ENCODE measurements around the gene NFATC2.

Gene NFATC2

DNA sequence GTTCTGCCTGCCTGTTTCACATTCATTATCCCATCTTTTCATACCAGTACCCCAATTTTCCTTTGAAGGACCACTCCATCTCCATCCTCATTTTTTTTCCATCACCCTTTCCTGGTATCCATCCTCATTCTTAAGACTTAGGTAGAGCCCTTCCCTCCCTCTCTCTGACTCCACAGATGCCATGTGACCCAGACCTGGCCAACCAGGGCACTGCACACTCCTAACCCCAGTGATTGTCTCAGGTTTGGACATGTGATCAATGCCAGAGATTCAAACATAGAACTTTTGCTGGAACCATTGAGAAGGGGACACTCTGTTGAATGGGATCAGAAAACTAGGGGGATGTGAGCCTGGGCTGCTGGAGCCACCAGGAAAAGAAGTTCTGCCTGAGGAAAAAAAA lies 39.1 kb upstream of the NFATC2 start:
- H3K36me3 ChIP-seq (replicated peaks) = no peaks in the 10 kb centered on the region
- no peak overlapping the region for H3K27ac ChIP-seq
- TF ChIP-seq, protein P1, sequence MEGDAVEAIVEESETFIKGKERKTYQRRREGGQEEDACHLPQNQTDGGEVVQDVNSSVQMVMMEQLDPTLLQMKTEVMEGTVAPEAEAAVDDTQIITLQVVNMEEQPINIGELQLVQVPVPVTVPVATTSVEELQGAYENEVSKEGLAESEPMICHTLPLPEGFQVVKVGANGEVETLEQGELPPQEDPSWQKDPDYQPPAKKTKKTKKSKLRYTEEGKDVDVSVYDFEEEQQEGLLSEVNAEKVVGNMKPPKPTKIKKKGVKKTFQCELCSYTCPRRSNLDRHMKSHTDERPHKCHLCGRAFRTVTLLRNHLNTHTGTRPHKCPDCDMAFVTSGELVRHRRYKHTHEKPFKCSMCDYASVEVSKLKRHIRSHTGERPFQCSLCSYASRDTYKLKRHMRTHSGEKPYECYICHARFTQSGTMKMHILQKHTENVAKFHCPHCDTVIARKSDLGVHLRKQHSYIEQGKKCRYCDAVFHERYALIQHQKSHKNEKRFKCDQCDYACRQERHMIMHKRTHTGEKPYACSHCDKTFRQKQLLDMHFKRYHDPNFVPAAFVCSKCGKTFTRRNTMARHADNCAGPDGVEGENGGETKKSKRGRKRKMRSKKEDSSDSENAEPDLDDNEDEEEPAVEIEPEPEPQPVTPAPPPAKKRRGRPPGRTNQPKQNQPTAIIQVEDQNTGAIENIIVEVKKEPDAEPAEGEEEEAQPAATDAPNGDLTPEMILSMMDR (IDR thresholded peaks at IDR 0.05; ENCODE audit: low read depth, low read length, missing control alignments) = no peak
- no peak for DNase-seq
- H3K27me3 ChIP-seq (replicated peaks) = no peaks in the 10 kb centered on the region
- no peak overlapping the region for H3K4me3 ChIP-seq (ENCODE audit: low read depth, low read length)
- in situ Hi-C loops (cut with HindIII; ENCODE audit: low pct_ligation_motif_present, low sequenced_read_pairs) = no loop called here

DNA sequence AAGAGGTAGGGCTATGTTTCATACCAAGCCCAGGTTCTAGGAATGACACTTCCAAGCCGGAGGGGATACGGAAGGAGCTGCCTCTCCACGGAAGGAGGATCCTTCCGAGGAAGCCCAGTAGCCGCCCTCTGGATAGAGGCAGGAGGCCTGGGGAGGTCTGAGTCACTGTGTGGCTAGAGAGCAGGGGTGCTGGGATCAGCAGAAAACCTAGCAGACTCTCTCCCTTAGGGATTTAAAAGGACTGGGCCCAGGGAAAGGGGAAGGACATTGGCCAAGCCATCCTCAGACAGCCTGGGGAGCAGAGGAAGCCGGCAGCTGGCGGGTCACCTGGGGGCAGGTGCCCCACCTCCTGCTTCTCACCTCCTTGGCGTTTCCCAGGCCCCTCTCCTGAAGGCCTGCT lies 36.6 kb upstream of the NFATC2 start:
- no peak overlapping the region for H3K27ac ChIP-seq
- H3K36me3 ChIP-seq (replicated peaks) = no peaks in the 10 kb centered on the region
- DNase-seq = peak; percentile 76
- TF ChIP-seq, protein P1 (IDR thresholded peaks at IDR 0.05; ENCODE audit: low read depth, low read length, missing control alignments) = no peak
- in situ Hi-C loops (cut with HindIII; ENCODE audit: low pct_ligation_motif_present, low sequenced_read_pairs) = no loop called here
- H3K27me3 ChIP-seq (replicated peaks) = no peaks in the 10 kb centered on the region
- H3K4me3 ChIP-seq (ENCODE audit: low read depth, low read length) = no peak overlapping the region

DNA sequence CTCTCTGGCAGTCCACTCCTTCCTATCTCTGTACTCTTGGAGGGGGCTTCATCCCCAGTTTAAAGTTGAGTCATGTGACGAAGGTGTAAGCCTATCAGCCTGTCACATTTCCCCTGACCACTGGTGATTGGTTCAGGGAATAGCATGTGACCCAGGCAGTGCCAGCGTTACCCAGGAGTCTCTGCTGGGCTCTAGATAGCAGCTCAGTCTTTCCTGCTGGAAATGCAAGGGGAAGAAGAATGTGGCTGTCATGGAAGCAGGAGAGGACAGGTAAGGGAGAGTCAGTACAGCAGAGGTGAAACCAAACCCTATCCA lies 35.6 kb upstream of the NFATC2 start:
- Histone ChIP-seq H3K27me3 (replicated peaks) (no peaks in the 10 kb centered on the region), H3K36me3 (replicated peaks) (no peaks in the 10 kb centered on the region), H3K4me3 (ENCODE audit: low read depth, low read length) (no peak overlapping the region), H3K27ac (no peak overlapping the region)
- no peak for DNase-seq
- in situ Hi-C loops (cut with HindIII; ENCODE audit: low pct_ligation_motif_present, low sequenced_read_pairs) = no loop called here
- TF ChIP-seq, protein P1 (IDR thresholded peaks at IDR 0.05; ENCODE audit: low read depth, low read length, missing control alignments) = no peak

DNA sequence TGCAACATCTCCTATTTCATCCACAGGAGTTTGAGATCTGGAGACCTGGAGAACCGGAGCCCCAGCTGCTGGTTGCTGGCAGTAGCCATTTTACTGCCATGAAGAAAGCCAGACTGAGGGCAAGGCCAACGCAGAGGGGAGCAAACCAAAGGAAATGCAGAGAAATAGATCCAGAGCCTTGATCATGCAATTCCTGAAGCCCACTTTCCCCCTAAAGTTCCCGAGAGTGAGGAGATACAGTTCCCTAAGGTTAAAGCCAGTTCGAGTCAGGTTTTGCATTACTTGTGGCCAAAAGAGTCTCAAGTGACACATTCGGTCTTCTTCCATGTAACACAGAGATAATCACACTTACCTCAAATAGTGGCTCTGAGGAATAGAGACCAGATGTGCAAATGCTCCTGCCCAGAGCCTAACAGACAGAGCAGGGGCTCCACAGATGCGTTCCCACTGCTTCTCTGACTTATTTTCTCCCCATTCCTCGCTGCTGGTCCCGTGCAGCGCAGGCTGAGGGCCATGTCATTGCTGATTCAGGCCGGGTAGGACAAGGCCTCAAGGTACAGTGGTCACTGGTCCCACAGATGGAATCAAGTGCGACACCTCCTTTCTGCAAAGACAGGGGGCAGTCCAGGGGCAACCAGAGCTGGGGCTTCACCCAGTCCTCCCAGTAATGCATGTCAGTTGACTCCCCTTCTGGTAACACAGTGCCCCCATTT lies 35.1 kb upstream of the NFATC2 start:
- H3K4me3 ChIP-seq (ENCODE audit: low read depth, low read length) = no peak overlapping the region
- no peak for DNase-seq
- in situ Hi-C loops (cut with HindIII; ENCODE audit: low pct_ligation_motif_present, low sequenced_read_pairs) = no loop called here
- H3K27me3 ChIP-seq (replicated peaks) = no peaks in the 10 kb centered on the region
- no peak overlapping the region for H3K27ac ChIP-seq
- H3K36me3 ChIP-seq (replicated peaks) = no peaks in the 10 kb centered on the region
- TF ChIP-seq, protein P1 (IDR thresholded peaks at IDR 0.05; ENCODE audit: low read depth, low read length, missing control alignments) = peak; percentile 9

DNA sequence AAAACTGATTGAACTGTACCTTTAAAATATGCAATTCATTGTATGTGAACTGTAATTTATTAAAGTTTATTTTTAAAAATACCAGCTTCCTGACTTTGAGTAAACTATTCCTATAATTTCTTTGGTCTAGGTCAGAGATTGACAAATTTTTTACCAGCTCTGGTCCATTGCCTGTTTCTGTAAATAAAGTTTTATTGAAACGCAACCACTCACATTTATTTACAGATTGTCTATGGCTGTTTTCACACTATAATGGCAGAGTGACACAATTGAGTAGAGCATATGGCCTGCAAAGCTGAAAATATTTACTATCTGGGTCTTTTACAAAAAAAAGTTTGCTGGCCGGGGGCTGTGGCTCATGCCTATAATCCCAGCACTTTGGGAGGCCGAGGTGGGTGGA lies 33.0 kb upstream of the NFATC2 start:
- Histone ChIP-seq H3K27me3 (replicated peaks) (no peaks in the 10 kb centered on the region), H3K4me3 (ENCODE audit: low read depth, low read length) (no peak overlapping the region), H3K36me3 (replicated peaks) (no peaks in the 10 kb centered on the region), H3K27ac (no peak overlapping the region)
- in situ Hi-C loops (cut with HindIII; ENCODE audit: low pct_ligation_motif_present, low sequenced_read_pairs) = no loop called here
- TF ChIP-seq, protein P1 (IDR thresholded peaks at IDR 0.05; ENCODE audit: low read depth, low read length, missing control alignments) = no peak
- DNase-seq = no peak
